Activated CD4-positive, alpha-beta T cell treated with anti-CD3 and anti-CD28 coated beads for 24 hours (primary cell): ENCODE results near the gene ZNF398.
A peak's percentile ranks its signal among the peaks of the same experiment; 100 is the strongest.
"Not testable (repeated sequence)": the region's sequence is repeated elsewhere in the genome, so short reads cannot be mapped to it uniquely, and the experiment has no call there.

ENCODE experiments used
- DNase-seq, 2 donors: peaks; one replicate each; pipeline ENCODE4 v3.0.0-alpha.2; 2020; ENCODE audit warnings: low read depth in 2 of 2

Gene ZNF398, protein sequence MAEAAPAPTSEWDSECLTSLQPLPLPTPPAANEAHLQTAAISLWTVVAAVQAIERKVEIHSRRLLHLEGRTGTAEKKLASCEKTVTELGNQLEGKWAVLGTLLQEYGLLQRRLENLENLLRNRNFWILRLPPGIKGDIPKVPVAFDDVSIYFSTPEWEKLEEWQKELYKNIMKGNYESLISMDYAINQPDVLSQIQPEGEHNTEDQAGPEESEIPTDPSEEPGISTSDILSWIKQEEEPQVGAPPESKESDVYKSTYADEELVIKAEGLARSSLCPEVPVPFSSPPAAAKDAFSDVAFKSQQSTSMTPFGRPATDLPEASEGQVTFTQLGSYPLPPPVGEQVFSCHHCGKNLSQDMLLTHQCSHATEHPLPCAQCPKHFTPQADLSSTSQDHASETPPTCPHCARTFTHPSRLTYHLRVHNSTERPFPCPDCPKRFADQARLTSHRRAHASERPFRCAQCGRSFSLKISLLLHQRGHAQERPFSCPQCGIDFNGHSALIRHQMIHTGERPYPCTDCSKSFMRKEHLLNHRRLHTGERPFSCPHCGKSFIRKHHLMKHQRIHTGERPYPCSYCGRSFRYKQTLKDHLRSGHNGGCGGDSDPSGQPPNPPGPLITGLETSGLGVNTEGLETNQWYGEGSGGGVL

DNA sequence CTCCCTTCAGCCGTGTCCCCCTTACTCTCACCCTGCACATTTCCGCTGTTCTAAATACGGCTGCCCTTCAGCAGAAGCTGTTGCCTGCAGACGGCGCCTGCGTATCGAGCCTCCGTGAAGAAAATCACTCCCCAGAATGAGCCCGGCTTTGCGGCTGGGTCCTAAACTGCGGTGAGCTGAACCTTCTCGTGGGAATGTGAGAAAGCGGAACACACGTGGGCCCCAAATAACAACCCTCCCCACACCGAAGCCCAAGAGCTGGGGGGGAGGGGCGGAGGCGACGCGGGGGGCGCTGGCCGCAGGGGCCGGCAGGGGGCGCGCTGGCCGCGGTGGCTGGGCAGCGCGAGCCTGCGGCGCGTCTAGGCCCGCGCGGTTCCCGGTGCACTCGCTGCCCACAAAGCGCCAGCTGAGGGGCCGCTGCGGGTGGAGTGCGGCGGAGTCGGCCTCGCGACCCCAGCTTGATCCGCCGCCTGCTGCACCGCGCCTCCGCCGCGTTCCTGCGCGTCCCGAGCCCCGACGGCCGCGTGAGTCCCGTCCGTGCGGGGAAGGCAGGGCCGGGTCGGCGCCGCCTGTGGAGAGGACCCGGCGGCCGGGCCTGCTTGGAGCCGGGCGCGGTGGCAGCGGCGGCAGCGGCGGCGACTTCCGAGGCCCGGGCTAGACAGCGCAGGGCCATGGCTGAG is at the start of gene ZNF398:
Gene ZNF398, plus strand, starts transcription at position 382 of the 680 bp plus-strand sequence. Its CDS starts 290 bp downstream, at position 672.
- peak; percentile 71 to 74 for DNase-seq

DNA sequence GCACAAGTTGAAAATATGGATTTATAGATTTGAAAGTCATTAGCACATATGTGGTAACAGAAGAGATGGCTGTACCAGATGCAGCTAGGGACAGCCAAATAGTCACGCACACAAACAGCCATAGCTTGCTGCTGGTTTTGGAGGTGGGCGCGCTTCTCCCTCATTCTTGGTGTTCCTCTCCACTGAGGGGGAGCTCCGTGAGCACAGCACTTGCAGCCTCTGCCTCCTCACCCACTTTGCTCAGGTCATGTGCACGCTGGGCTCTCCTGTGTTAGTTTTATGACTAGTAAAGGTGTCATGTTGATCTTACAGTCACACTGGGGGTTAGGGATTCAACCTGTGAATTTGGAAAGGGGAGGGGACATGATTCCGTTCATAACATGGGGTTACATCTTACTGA is 48.2 kb upstream of the ZNF398 start:
- no peak for DNase-seq

DNA sequence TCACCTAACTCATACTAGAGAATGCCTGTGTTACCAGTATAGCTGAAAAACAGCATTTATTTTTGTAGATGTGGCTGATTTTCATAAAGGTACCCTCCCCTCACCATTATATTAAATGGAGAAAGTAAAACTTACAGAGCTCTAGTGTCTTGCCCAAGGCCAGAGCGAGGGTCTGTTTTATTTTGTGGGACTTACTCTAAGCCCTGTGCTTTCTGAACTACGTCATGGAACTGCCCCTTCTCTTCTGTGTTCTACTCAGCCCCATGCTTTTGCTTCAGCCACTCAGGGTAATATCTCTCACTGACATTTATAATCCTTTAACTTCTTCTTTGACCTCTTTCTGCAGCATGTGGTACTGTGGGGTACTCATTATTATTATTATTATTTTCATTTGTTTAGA is 46.4 kb upstream of the ZNF398 start:
- DNase-seq = no peak

DNA sequence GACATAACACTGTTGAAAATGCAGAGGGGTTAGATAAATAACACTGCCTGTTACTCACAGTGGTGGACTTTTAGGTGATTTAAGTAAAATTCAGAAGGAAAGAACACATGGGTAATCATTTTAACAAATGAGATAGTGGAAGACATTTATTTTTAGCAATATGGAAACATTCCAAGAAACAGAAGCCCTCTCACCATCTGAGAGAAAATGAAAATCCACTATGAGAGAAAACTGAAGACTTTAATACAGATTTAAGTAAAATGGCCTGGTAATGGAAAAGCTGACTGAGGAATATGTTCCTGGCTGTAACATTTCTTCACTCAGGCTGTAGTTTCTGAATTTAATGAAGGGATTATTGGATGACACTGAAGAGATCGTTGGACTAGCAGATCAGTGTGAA is 44.6 kb upstream of the ZNF398 start:
- DNase-seq = no peak

DNA sequence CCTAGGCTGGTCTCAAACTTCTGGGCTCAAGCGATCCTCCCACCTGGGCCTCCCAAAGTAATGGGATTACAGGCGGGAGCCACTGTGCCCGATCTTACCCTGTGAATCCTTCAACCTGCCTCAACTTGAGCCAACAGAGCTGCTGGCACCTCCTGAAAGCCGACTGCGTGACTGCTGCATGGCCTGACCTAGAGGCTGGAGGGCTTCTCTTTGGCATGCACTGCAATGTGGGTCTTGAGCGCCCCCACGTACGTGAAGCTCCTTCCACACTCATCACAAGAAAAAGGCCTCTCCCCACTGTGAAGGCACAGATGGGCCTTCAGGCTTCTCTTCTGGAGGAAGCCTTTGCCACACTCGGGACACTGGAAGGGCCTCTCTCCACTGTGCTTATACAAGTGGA is 43.8 kb upstream of the ZNF398 start:
- DNase-seq = no peak

DNA sequence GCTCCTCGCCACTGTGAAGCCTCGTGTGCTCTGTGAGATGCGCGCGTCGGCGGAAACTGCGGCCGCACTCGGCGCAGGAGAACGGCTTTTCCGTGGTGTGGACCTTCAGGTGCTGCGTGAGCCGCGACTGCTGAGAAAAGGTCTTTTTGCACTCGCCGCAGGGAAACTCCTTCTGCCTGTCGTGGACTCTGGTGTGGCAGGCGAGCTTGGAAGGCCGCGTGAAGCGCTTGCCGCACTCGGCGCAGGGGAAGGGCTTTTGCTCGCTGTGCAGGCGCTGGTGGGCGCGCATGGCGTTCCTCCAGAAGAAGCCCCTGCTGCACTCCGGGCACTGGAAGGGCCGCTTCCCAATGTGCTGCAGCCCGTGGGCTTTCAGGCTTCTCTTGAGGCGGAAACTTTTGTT is 43.0 kb upstream of the ZNF398 start:
- DNase-seq = no peak

DNA sequence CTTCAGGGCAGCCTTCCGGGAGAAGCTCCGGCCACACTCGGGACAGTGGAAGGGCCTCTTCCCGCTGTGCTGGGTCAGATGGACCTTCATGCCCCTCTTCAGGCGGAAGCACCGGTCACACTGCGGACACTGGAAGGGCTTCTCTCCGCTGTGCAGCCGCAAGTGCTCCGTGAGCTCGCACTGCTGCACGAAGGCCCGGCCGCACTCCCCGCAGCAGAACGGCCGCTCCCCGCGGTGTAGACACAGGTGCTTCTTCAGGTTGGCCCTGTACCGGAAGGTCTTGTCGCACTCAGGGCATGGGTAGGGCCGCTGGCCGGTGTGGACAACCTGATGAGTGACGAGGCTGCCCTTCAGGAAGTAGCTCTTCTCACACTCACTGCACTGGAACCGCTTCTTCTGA is 42.5 kb upstream of the ZNF398 start:
- no peak for DNase-seq

DNA sequence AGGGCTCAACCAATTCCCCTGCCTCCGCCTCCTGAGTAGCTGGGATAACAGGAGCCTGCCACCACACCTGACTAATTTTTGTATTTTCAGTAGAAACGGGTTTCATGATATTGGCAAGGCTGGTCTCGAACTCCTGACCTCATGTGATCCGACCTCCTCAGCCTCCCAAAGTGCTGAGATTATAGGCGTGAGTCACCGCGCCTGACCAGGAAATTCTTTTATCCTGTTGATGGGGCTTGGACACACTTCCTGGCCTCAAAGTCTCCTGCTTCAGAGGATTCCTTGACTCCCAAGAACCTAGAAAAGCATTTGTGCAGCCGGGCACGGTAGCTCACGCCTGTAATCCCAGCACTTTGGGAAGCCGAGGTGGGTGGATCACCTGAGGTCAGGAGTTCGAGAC is 37.3 kb upstream of the ZNF398 start:
- DNase-seq = no peak

DNA sequence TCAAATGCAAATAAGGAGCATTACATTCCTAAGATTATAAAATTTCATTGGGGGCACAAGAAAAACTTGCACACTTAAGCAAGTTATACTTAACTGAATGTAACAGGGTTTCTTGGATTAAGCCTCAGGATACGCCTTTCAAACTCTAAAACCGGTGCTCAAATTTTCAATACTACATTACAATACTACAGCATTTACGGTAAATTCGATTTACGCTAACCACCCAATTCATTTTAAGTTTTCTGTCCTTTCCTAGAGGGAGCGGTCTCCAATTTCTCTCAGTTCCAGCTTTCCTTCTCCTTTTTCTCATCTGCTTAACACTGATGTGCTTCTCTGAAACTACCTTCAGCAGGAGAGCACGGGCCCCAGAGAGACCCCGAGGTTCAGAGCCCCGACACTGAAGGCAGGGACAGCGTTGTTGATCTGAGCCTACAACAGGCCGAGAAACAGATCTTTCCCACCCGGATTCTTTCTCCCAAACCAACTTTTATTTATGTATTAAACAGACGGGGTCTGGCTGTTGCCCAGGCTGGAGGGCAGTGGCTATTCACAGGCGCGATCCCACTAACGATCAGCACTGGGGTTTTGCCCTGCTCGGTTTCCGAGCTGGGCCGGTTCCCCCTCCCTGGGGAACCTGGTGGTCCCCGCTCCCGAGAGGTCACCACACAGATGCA is 21.9 kb upstream of the ZNF398 start:
- no peak for DNase-seq

DNA sequence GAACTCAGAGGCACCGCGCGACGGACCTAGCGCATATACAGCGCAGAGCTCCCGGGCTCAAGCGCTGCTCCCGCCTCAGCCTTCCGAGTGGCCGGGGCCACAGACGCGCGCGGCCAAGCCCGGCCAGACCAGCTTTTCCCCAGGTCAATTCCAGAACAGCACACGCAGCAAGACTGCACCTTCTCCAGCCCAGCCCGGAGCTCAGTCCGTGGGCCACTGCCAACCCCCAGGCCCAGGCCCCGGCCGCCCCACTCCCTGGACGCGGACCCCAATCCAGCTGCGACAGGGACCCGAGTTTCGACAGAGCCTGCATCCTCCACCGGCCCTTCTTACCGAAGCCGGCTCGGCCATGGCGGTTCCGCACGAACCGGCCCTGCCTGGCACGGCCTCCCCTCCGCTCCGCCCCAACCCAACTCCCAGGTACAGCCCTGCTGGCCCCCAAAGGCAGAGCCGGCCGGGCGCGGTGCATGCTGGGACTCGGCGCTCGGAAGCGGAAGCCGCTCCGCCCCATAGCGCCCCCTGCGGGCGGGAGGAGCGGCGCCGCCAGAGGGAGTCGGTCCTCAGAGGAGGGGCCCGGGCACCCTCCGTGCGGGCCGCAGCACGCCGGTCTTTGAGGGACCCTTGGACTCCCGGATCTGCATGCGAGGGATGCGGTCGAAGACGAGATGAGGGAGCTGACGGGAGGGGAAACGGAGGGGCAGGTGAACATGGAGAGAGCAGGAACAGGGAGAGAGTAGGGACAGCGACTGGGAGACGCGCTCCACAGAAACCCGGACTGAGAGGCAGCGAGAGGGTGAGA is 21.2 kb upstream of the ZNF398 start, which contains the start of gene ZNF425:
Gene ZNF425, minus strand, starts transcription at position 462 of the 799 bp plus-strand sequence. Its CDS starts 111 bp downstream, at position 351.
- peak; percentile 91 to 93 for DNase-seq

DNA sequence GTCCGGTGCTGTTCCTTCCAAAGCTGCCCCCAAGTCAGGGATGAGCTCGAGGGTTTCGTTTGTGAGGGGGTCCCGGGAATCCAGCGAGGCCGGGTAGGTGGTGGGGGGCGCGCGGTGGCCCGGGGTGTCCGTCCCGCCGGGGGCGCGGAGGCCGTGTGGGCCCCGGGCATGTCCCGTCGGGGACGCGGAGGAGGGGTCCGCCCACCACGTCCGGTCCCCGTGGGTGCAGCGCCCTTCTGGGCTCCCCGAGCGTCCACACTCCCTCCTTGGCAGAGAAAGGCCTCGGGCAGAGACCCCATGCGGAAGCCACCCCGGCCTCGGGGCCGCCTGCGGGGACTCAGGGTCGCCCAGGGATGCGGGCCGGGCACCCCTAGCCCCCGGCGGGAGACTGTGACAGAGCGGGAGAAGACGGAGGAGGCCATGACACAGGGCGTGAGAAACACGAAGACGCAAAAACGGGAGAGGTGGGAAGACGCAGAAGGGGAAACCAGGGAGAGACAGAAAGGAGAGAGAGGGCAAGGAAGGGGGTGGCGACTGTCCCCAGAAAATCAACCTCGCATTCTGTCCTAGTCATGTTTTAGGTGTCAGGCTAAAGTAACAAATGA is 20.5 kb upstream of the ZNF398 start:
- peak; percentile 48 to 51 for DNase-seq

DNA sequence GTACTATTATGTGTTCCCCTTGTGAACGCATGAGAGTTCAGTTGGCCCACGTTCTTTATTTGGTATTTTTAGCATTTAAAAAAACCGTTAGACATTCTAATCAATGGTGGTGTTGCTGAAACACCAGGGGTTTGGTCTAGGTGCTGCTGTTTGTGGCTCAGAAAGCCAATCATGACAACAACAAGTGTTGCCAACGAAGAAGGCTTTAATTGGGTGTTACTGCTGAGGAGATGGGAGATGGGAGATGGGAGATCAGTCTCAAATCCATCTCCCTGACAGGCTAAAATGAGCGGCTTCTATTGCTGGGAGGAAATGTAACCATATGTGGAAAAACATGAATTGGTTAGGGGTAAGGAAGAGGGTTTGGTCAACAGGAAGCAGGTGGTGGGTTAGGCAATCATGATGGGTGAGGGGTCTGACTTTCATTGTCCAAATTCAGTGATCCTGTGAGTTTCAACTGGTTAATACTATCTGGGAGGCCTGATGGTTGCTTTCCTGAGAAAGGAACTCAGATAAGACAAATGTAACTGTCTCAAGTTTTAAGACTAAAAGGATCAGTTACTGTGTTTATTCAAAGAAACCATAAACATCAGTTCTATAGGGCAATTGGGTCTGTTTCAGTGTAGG is 16.6 kb upstream of the ZNF398 start:
- no peak for DNase-seq

DNA sequence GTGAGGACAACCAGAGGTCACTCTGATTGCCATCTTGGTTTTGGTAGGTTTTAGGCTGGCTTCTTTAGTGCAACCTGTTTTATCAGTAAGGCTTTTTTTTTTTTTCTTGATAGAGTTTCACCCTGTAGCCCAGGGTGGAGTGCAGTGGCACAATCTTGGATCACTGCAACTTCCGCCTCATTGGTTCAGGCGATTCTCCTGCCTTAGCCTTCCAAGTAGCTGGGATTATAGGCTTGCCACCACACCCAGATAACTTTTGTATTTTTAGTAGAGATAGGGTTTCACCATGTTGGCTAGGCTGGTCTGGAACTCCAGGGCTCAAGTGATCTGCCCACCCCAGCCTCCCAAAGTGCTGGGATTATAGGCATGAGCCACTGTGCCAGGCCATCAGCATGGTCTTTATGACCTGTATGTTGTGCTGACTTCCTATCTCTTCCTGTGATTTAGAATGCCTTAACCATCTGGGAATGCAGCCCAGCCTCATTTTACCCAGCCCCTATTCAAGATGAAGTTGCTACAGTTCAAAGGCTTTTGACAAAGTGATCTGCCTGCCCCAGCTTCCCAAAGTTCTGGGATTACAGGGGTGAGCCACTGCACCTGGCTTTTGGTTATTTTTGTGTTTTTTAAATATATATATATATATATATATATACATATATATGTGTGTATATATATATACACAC is 14.1 kb upstream of the ZNF398 start:
- DNase-seq = no peak

DNA sequence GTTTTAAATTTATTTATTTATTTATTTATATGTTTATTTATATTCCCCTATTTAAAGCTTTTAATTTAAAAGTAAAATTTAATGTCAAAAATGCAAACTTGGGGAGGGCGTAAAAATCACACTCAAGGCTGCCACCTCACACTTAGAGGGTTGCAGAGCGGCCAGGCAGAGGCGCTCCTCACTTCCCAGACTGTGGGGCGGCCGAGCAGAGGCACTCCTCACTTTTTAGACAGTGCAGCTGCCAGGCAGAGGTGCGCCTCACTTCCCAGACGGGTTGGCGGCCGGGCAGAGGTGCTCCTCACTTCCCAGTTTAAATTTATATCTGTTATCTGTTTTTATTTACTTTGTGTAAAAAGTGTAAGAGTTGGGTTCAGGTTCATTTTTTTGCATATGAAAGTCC is 11.1 kb upstream of the ZNF398 start:
- no peak for DNase-seq

DNA sequence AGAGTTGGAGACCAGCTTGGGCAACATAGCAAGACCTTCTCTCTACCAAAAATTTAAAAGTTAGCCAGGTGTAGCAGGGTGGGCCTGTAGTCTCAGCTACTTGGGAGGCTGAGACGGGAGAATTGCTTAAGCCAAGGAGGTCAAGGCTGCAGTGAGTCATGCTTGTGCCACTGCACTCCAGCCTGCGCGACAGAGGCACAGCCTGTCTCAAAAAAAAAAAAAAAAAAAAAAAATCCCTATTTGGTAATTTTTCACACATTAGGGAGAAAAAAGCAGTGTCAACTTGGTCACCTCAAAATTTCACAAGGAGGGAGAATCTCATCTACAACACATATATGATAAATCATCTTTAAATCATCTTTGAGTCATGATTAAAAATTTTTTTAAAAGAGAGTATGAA is 6.4 kb upstream of the ZNF398 start:
- DNase-seq = no peak

DNA sequence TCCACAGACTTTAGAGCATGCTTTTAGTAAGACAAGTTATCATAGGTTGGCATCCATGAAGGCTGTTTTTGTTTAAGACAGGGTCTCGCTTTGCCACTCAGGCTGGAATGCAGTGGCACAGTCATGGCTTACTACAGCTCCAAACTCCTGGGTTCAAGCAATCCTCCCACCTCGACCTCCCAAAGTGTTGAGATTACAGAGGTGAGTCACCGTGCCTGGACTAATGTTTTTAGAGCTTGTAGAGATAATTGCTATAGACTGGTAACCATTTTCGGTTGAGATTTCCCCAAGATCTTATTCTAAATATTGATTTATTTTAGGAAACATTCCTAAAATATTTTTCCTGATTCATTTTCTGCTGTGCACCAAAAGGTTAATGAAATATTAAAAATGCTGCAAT is 5.4 kb upstream of the ZNF398 start:
- no peak for DNase-seq

DNA sequence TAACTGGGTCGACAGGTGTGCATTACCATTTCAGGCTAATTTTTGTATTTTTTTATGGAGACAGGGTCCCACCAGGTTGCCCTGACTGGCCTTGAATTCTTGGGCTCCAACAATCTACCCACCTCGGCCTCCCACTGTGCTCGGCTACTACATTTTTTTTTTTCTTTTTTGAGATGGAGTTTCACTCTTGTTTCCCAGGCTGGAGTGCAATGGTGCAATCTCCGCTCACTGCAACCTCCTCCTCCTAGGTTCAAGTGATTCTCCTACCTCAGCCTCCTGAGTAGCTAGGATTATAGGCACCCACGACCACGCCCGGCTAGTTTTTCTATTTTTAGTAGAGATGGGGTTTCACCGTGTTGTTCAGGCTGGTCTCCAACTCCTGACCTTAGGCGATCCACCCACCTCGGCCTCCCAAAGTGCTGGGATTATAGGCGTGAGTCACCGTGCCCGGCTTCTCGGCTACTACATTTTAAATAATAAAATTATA is 2.8 kb upstream of the ZNF398 start:
- DNase-seq = not testable (repeated sequence)

DNA sequence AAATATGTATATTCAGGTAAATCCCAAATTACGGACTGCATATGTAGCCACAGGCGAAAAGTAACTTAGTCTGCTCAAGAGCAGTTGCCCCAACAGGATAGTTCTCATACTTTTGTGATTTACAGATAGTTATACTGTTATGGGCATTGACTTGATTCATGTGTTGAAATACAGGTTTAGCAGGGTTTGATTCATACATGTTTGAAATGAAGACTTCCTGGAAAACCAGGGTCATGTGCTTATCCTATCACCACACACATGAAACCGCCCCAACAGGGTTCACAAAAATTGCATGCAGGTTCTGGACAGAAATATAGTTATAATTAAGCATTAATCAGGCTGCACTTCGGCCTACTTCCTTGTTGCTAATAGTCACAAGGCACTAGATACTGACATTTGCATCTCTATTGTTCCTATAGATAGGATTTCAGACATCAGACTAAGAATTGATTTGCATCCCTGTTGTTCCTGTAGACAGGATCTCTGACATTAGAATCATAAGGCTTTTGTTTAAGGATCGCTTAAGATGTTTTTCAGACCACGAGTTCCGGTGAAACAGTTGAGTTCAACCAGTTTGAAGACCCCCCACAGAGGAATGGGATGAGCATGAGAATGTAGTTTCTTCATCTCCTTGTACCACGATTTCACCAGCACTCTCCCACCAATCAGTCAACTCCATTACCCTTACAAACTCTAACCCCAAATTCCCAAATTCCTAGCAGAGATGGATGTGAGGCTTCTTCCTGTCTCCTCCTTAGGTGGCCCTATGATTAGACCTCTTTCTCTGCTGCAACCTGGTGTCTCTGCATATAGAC is 2.0 kb upstream of the ZNF398 start:
- no peak for DNase-seq
